ENCODE results near the gene POU6F2.

GRCh38 chr7:39304668-39305405 is 327.1 kb downstream of the POU6F2 start:
- no peak for TF ChIP-seq CTCF (IDR thresholded peaks at IDR 0.05)
- no peak for TF ChIP-seq POLR2A (IDR thresholded peaks at IDR 0.05; ENCODE audit: low read depth)
